Glomerular visceral epithelial cell (primary cell): Measurements from ENCODE around the gene SEMA4B.
"Not testable (repeated sequence)": the region's sequence is repeated elsewhere in the genome, so short reads cannot be mapped to it uniquely, and the experiment has no call there.

ENCODE experiments used
- DNase-seq: peaks from one replicate; pipeline ENCODE4 v3.0.0-alpha.2; 2016; ENCODE audit errors: extremely low spot score

SEMA4B gene

GRCh38 chr15:90227816-90228772 is 27.0 kb downstream of the SEMA4B start:
- DNase-seq, result no peak

DNA sequence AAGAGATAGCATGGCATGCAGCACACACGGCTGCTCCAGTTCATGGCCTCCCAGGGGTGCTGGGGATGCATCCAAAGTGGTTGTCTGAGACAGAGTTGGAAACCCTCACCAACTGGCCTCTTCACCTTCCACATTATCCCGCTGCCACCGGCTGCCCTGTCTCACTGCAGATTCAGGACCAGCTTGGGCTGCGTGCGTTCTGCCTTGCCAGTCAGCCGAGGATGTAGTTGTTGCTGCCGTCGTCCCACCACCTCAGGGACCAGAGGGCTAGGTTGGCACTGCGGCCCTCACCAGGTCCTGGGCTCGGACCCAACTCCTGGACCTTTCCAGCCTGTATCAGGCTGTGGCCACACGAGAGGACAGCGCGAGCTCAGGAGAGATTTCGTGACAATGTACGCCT is 27.8 kb downstream of the SEMA4B start:
- no peak for DNase-seq

GRCh38 chr15:90230071-90230494 is 29.0 kb downstream of the SEMA4B start:
- DNase-seq, result no peak

DNA sequence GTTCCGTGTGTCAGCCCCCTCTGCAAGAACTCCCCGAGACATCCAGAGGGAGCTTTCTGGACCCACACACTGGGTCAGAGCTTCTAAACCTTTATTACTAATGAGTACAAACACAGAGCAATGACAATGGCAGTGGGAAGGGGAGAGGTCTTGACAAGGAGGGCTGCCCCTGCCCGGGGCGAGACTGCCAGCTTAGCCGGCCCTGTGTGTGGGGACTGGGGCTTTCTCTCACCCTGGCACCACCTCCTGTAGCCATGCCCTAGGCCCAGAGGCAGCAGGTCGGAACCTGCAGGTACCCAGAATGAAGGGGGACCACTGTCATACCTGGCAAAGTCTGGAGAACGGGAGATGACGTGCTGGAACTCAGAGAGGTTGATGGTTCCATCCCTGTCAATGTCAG is 29.5 kb downstream of the SEMA4B start:
- no peak for DNase-seq

- DNase-seq, result no peak
These were observed 30.2 kb downstream of the SEMA4B start for GRCh38 chr15:90231028-90232017.

DNA sequence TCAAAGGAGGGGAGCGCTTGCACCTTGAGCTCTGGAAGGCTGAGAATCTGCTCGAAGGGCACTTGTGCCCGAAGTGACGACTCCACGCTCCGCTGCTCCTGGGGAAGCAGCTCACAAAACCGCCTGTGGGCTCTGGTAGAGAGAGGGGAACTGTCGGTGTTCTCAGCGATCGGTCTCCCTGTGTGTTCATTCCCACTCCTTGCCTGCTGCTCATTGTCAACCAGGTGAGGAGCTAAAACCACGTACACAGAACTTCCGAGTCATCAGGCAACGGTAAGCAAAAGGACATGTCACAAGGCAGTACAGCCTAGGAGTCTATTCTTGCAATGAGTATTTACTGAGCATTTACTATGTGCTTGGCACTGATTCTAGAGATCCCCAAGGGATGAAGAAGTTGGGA is 31.1 kb downstream of the SEMA4B start:
- no peak for DNase-seq

DNA sequence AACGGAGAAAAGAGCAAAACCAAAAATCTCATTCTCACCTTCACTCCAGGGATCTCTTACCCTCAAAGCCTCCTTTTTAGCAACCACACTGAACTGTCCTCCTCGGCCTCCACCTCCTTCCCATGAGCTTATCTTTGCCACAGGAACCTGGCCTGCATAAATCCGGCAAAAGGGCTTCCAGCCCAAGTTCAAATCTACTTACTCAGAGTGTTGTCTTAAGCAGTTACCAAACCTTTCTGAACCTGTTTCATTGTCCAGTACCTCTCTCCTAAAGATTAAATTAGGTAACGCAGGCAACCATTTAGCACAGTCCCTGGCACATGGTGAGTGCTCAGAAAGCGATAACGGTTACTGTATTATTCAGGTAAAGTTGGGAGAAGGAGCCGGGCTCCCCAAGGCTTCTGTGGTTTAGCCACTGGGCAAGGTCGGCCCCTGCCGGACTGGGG is 31.8 kb downstream of the SEMA4B start:
- no peak for DNase-seq

DNA sequence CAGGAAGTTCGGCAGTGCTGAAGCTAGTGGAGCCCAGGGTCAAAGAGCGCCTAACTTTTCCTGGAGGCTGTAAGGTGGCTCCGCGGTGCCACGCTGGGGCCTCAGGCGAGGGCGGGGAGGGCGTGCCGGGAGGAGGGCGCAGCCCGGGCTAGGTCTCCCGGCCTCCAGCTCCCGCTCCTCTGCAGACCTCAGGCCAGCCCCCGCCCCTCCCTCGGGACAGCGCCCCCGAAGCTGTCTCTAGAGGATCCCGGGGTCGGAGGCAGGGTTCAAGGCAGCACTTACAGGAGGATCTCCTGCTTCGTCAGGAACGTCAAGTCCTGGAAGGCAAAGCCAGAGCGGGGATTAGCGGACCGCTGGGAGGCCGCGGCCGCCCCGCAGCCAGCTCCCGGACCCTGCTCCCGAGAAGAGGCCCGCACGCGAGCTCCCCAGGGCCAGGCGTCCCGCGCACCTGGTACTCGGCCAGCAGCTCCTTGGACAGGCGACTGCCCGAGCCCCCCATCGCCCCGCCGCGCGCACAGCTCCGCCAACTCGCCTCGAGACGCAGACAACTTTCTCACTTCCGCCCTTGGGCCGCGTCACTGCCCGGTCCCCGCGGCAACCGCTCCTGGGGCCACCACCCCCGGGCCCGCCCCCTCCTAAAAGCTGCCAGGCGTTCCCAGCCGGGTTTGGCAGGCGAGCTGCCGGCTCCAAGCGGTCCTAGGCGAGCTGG is 32.4 kb downstream of the SEMA4B start, which contains the start of gene CIB1:
Gene CIB1 (minus strand): TSS at position 555 of the 709 bp plus-strand sequence. CDS start 56 bp downstream, at position 499.
- peak; percentile 98 for DNase-seq

GRCh38 chr15:90234096-90234988 is 33.2 kb downstream of the SEMA4B start, which contains the start of gene GDPGP1:
Gene GDPGP1, plus strand, starts transcription at chr15:90234209. Its CDS starts 6,700 bp downstream, at chr15:90240909.
- no peak for DNase-seq

DNA sequence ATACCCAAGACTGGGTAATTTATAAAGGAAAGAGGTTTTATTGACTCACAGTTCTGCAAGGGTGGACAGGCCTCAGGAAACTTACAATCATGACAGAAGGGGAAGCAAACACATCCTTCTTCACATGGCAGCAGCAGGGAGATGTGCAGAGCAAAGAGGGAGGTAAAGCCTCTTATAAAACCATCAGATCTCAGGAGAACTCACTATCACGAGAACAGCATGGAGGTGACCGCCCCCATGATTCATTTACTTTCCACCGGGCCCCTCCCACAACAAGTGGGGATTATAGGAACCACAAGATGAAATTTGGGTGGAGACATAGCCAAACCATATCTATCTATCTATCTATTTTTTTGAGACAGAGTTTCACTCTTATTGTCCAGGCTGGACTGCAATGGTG is 38.2 kb downstream of the SEMA4B start:
- DNase-seq, result no peak

DNA sequence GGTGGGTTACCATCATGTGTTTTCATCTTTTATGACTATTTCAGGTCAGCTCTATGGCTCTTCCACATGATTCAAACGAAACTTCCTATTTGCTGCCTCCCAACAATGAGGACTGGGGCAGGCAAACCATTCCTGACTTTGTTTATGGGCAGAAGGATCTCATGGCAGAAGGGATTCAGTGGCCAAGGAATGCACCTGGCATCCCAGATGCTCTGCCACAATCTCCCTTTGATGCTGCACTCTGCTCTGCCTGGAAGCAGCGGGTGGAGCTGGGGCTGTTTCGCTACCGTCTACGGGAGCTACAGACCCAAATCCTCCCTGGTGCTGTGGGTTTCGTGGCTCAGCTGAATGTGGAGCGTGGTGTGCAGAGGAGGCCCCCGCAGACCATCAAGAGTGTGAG is 39.7 kb downstream of the SEMA4B start:
- no peak for DNase-seq

GRCh38 chr15:90241343-90242192 is 40.4 kb downstream of the SEMA4B start:
- no peak for DNase-seq

- no peak for DNase-seq
These were observed 43.0 kb downstream of the SEMA4B start for GRCh38 chr15:90243943-90244639.

- no peak for DNase-seq
These were observed 47.7 kb downstream of the SEMA4B start for GRCh38 chr15:90248789-90249202.

DNA sequence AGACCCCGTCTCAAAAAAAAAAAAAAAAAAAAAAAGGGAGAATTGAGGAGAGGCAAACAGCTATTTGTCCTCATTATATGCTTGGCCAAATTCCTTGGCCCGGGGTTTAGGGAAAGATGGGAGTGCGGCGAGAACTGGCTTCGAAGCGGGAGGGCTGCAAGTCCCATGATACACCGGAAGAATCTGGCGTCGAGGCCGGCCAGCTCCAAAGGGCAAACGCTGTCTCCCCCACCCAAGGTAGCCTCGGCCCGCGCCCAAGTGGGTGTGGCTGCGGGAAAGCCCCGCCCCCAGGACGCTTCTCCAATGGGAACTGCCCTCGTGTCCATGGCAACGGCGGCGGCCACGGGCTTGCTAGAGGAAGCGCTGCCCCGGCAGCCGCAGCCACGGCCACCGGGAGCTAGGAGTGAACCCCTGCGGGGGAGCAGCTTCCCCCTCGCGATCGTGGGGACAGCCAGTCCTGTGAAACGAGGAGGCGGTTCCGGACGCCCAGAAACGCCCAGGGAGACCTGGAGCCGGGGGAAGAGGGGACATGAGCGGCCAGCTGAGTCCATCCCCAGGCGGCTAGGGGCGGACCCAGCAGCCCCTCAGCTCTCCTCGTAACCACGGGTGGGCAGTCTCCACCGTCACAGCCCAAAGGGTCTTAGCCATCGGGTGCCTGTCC is 48.2 kb downstream of the SEMA4B start, which contains the start of gene TTLL13:
Gene TTLL13 (plus strand): TSS at position 354 of the 661 bp plus-strand sequence. CDS start 1,075 bp downstream, outside the sequence.
- DNase-seq, result peak; percentile 90

- DNase-seq, result no peak
These were observed 56.6 kb downstream of the SEMA4B start for GRCh38 chr15:90257776-90258175.

DNA sequence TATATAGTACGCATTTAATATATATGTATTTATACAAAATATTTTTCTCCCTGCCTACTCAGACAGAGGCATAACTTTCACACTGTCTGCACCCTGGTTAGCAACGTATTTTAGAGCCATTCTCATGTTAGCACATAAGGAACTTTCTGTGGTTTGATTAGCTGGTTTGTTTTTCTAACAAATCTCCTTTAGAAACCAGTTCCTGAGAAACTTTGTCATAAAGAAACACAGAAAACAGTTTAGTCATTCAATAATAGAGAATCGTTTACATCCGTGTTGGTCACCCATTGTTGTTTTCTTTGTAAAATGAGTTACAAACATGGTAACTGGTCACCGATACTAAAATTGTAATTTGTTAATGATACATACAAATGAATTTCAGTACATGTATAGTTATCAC is 58.4 kb downstream of the SEMA4B start:
- DNase-seq, result no peak

DNA sequence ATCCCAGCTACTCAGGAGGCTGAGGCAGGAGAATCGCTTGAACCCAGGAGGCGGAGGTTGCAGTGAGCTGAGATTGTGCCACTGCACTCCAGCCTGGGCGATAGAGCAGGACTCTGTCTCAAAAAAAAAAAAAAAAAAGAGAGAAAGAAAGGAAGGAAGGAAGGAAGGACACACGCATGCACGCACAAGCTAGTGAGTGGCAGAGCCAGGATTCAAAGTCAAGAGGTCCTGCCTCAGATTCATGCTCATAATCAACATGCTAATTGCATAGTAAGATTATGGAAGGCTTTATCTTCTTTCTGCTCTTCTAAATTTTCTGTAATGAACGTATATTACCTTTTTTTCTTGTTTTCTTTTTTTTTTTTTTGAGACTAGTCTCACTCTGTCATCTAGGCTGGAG is 59.6 kb downstream of the SEMA4B start:
- not testable (repeated sequence) for DNase-seq
